Measurements from ENCODE around the gene ENPP7. TPM values are rescaled to one million over a fixed set of nuclear protein-coding genes. Genes with fewer than 3 reads are reported as not detected.

The ENPP7 gene
- total RNA-seq, 2 donors from 2014 or later: not detected

DNA sequence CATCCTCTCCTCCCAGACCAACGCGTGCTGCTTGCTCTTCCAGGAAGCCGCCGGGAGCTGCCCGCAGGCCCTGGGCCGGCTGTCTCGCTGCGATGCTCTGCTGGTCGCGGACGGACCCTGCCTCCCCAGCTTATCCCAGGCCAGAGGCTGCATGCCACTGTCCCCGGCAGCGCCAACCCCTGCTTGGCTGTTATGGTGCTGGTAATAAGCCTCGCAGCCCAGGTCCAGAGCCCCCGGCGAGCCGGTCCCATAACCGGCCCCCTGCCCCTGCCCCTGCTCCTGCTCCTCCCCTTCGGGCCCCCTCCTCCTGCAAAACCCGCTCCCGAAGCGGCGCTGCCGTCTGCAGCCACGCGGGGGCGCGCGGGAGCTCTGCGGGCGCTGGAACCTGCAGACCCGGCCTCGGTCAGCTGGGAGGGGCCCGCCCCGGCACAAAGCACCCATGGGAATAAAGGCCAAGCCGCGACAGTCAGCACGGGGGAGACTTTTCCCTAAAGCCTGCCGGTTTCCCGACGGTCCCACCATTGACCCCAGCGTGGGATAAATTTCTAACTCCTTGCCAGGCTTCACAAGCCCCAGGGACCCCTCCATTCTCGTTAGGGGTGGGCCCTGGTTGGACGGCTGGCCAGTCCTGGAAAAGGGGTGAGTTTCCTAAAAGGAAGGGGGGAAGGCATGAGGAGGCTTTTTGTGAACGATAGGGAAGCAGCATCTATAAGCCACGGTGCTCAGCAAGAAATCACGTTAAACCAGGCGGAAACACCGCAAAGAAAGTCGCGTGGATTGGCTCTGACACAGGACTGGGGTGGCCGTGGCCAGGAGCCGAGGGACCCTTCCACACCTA, 11.2 kb downstream of the ENPP7 start:
- TF ChIP-seq CTCF (IDR thresholded peaks at IDR 0.05): peak; percentile 96
- DNase-seq (ENCODE audit: low spot score) (no peak), ATAC-seq (ENCODE audit: insufficient number of reproducible peaks, low FRiP score, low read depth) (no peak)
- Histone ChIP-seq H3K36me3 (no peaks in the 10 kb centered on the region), H3K9me3 (no peaks in the 10 kb centered on the region), H3K4me3 (peak overlapping the region; percentile 38), H3K27me3 (replicated peaks; ENCODE audit: insufficient read depth) (peaks cover 7% of the 10 kb centered on the region), H3K4me1 (ENCODE audit: control insufficient read depth in 1 of 2, low read depth in 2 of 2) (peaks cover 3 to 8% of the 10 kb centered on the region in 2 donors), H3K27ac (no peak overlapping the region)

- Histone ChIP-seq H3K27me3 (replicated peaks; ENCODE audit: insufficient read depth) (peaks cover 13% of the 10 kb centered on the region), H3K4me3 (no peak overlapping the region), H3K9me3 (no peaks in the 10 kb centered on the region), H3K27ac (no peak overlapping the region), H3K4me1 (ENCODE audit: control insufficient read depth in 1 of 2, low read depth in 2 of 2) (peaks cover 3 to 14% of the 10 kb centered on the region in 2 donors), H3K36me3 (no peaks in the 10 kb centered on the region)
- DNase-seq (ENCODE audit: low spot score) (no peak), ATAC-seq (ENCODE audit: insufficient number of reproducible peaks, low FRiP score, low read depth) (no peak)
- TF ChIP-seq CTCF (IDR thresholded peaks at IDR 0.05): no peak
Observed at GRCh38 chr17:79742589-79742918, 11.8 kb downstream of the ENPP7 start.

- Histone ChIP-seq H3K4me3 (no peak overlapping the region), H3K27ac (no peak overlapping the region), H3K36me3 (no peaks in the 10 kb centered on the region), H3K9me3 (no peaks in the 10 kb centered on the region), H3K4me1 (ENCODE audit: control insufficient read depth in 1 of 2, low read depth in 2 of 2) (peaks cover 3 to 16% of the 10 kb centered on the region in 2 donors), H3K27me3 (replicated peaks; ENCODE audit: insufficient read depth) (peaks cover 18% of the 10 kb centered on the region)
- TF ChIP-seq CTCF (IDR thresholded peaks at IDR 0.05): no peak
- ATAC-seq (ENCODE audit: insufficient number of reproducible peaks, low FRiP score, low read depth): no peak
- no peak for DNase-seq (ENCODE audit: low spot score)
Observed at GRCh38 chr17:79742951-79743476, 12.3 kb downstream of the ENPP7 start.

GRCh38 chr17:79743614-79744013, 12.9 kb downstream of the ENPP7 start:
- Histone ChIP-seq H3K4me1 (ENCODE audit: control insufficient read depth in 1 of 2, low read depth in 2 of 2) (peaks cover 3 to 16% of the 10 kb centered on the region in 2 donors), H3K4me3 (no peak overlapping the region), H3K27me3 (replicated peaks; ENCODE audit: insufficient read depth) (peaks cover 20% of the 10 kb centered on the region), H3K27ac (no peak overlapping the region), H3K9me3 (no peaks in the 10 kb centered on the region), H3K36me3 (no peaks in the 10 kb centered on the region)
- DNase-seq (ENCODE audit: low spot score): no peak
- no peak for TF ChIP-seq CTCF (IDR thresholded peaks at IDR 0.05)
- no peak for ATAC-seq (ENCODE audit: insufficient number of reproducible peaks, low FRiP score, low read depth)

- peaks cover 33% of the 10 kb centered on the region for H3K27me3 ChIP-seq (replicated peaks; ENCODE audit: insufficient read depth)
- no peaks in the 10 kb centered on the region for H3K9me3 ChIP-seq
- no peak for DNase-seq (ENCODE audit: low spot score)
- H3K4me3 ChIP-seq: no peak overlapping the region
- no peak for TF ChIP-seq CTCF (IDR thresholded peaks at IDR 0.05)
- H3K4me1 ChIP-seq (ENCODE audit: control insufficient read depth in 1 of 2, low read depth in 2 of 2): peaks cover 3 to 16% of the 10 kb centered on the region in 2 donors
- no peaks in the 10 kb centered on the region for H3K36me3 ChIP-seq
- no peak overlapping the region for H3K27ac ChIP-seq
- ATAC-seq (ENCODE audit: insufficient number of reproducible peaks, low FRiP score, low read depth): no peak
Observed at GRCh38 chr17:79745641-79746105, 14.9 kb downstream of the ENPP7 start.

All from thoracic aorta (tissue), 2 donors.